MM.1S (cell line): ENCODE measurements around the gene ASMTL.

ENCODE experiments used
- DNase-seq: peaks from one replicate; pipeline ENCODE4 v3.0.0-alpha.2; 2015
- H2AFZ ChIP-seq: fragments of 300-600 bp; sonication (generic); 2 replicates; pipeline ENCODE4 v1.6.0; 2016; ENCODE audit warnings: antibody characterized with exemption, low read length
- H3F3A ChIP-seq: fragments of 300-600 bp; sonication (generic); 2 replicates; pipeline ENCODE4 v1.6.1; 2016; ENCODE audit warnings: mild to moderate bottlenecking, antibody characterized with exemption, low read length, moderate library complexity, mixed read lengths; ENCODE audit not compliant: insufficient read depth
- H3K27ac ChIP-seq: fragments of 300-600 bp; sonication (generic); 2 replicates; pipeline ENCODE4 v1.5.1; 2016; ENCODE audit warnings: mild to moderate bottlenecking, low read length
- H3K27me3 ChIP-seq: fragments of 300-600 bp; sonication (generic); replicated peaks from 2 replicates; pipeline ENCODE4 v1.6.0; 2016; ENCODE audit warnings: low read length; ENCODE audit not compliant: insufficient read depth
- H3K36me3 ChIP-seq: fragments of 300-600 bp; sonication (generic); replicated peaks from 2 replicates; pipeline ENCODE4 v1.6.1; 2016; ENCODE audit warnings: mild to moderate bottlenecking, low read length, mixed read lengths; ENCODE audit not compliant: insufficient read depth
- H3K4me1 ChIP-seq: fragments of 300-600 bp; sonication (generic); 2 replicates; pipeline ENCODE4 v1.6.1; 2016; ENCODE audit warnings: low read length, mixed read lengths
- H3K4me2 ChIP-seq: fragments of 300-600 bp; sonication (generic); 2 replicates; pipeline ENCODE4 v1.6.0; 2016; ENCODE audit warnings: low read depth, low read length
- H3K4me3 ChIP-seq: fragments of 300-600 bp; sonication (generic); 2 replicates; pipeline ENCODE4 v1.5.1; 2016; ENCODE audit warnings: low read length, mixed read lengths
- H3K79me2 ChIP-seq: fragments of 300-600 bp; sonication (generic); 2 replicates; pipeline ENCODE4 v1.6.1; 2016; ENCODE audit warnings: mixed run types, low read length, mixed read lengths
- H3K9ac ChIP-seq: fragments of 300-600 bp; sonication (generic); 2 replicates; pipeline ENCODE4 v1.6.1; 2016; ENCODE audit warnings: low read length, mixed read lengths
- H3K9me2 ChIP-seq: fragments of 300-600 bp; sonication (generic); replicated peaks from 2 replicates; pipeline ENCODE4 v1.6.1; 2016; ENCODE audit warnings: mild to moderate bottlenecking, low read length, mixed read lengths; ENCODE audit not compliant: insufficient read depth
- H3K9me3 ChIP-seq: fragments of 300-600 bp; sonication (generic); replicated peaks from 2 replicates; pipeline ENCODE4 v1.6.1; 2016; ENCODE audit warnings: mild to moderate bottlenecking, low read length, mixed read lengths; ENCODE audit not compliant: insufficient read depth
- H4K20me1 ChIP-seq: fragments of 300-600 bp; sonication (generic); 2 replicates; pipeline ENCODE4 v1.6.1; 2016; ENCODE audit warnings: mild to moderate bottlenecking, low read length, moderate library complexity, mixed read lengths; ENCODE audit not compliant: insufficient read depth
- EZH2 ChIP-seq: fragments of 300-600 bp; sonication (generic); optimal IDR thresholded peaks from 2 replicates; pipeline ENCODE3; 2017; ENCODE audit warnings: low read depth, mild to moderate bottlenecking, antibody characterized with exemption, low read length, mixed read lengths
- EZH2phosphoT487 ChIP-seq: fragments of 300-600 bp; sonication (generic); IDR thresholded peaks from 2 replicates; pipeline ENCODE4 v1.6.1; 2018; ENCODE audit warnings: antibody characterized with exemption, low read length
- TF ChIP-seq, protein P1 (sequence below): fragments of 300-600 bp; sonication (generic); IDR thresholded peaks from 2 replicates; pipeline ENCODE4 v1.5.1; 2016; ENCODE audit warnings: antibody characterized with exemption, low read length, mixed read lengths

Gene ASMTL

DNA sequence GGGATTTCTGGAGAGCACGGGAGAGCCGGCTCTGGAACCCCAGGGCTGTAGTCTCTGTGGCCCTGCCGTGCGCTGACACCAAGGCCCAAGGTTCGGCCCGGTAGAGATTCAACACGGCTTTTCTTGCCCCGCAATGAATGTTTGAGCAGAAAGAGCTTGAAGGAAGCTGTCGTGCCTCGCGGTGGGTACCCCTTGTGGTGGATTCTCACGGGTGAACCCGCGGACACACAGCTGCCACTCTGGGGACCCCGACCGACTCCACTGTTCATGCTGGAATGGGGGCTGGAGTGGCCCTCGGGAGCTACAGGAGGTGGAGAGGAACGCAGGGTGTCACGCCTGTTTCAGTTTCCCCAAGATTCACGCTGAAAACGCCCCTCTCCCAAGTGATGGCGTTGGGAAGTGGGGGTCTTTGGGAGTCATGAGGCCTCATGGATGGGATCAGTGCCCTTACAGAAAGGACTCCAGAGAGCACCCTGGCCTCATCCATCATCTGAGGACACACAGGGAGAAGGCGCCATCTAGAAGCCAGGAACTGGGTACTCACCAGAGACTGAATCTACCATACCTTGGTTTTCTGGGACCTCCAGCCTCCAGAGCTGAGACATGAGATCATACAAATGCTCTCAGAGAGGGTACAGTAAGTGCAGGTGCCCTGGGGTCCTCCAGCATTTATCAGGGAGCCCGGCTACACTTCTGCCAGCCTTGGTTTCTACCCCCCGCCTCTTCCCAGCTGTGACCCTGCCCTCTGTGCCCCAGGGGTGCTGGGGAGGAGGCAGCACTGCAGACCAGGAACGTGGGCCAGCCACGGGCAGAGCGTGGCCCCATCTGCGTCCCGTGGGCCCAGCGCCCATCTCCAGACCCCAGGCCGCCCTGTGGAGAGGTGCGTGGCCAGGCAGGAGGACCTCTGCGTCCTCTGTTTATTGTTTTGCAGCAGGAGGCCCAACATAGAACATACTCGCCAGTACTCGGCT, 67.2 kb downstream of the ASMTL start:
- Histone ChIP-seq H3F3A (peaks cover 18% of the 10 kb centered on the region), H3K27ac (no peak overlapping the region), H3K9me3 (no peaks in the 10 kb centered on the region), H3K4me3 (no peak overlapping the region), H3K4me2 (no peak overlapping the region), H3K79me2 (peaks cover 34% of the 10 kb centered on the region), H3K9me2 (no peaks in the 10 kb centered on the region), H4K20me1 (peaks cover 28% of the 10 kb centered on the region; the same call in 1 of the 2 replicates), H3K36me3 (peaks cover 10% of the 10 kb centered on the region), H3K9ac (no peak overlapping the region), H2AFZ (no peak overlapping the region), H3K27me3 (no peaks in the 10 kb centered on the region), H3K4me1 (no peaks in the 10 kb centered on the region)
- TF ChIP-seq EZH2phosphoT487 (no peak), EZH2 (no peak)
- TF ChIP-seq, protein P1, sequence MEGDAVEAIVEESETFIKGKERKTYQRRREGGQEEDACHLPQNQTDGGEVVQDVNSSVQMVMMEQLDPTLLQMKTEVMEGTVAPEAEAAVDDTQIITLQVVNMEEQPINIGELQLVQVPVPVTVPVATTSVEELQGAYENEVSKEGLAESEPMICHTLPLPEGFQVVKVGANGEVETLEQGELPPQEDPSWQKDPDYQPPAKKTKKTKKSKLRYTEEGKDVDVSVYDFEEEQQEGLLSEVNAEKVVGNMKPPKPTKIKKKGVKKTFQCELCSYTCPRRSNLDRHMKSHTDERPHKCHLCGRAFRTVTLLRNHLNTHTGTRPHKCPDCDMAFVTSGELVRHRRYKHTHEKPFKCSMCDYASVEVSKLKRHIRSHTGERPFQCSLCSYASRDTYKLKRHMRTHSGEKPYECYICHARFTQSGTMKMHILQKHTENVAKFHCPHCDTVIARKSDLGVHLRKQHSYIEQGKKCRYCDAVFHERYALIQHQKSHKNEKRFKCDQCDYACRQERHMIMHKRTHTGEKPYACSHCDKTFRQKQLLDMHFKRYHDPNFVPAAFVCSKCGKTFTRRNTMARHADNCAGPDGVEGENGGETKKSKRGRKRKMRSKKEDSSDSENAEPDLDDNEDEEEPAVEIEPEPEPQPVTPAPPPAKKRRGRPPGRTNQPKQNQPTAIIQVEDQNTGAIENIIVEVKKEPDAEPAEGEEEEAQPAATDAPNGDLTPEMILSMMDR = no peak
- no peak for DNase-seq

DNA sequence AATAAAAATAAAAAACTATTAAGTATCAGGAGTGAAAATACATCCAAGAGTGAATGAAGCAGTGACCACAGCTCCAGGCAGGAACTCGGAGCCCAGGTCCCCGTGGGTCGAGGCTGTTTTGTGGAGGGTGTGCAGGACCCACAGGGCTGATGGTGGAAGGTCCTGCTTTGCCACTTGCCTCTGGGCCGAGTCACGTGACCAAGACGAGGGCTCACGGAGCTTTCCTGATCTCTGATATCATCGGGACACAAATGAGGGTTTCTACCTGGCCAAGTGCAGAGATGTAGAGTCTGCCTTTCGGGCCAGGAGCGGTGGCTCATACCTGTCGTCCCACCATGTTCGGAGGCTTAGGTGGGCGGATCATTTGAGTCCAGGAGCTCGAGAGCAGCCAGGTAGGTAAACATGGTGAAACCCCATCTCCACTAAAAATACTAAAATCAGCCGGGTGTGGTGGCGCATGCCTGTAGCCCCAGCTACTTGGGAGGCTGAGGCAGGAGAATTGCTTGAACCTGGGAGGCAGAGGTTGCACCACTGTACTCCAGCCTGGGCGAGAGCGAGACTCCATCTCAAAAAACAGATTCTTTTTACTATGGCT, 68.0 kb downstream of the ASMTL start:
- TF ChIP-seq, protein P1 = no peak
- TF ChIP-seq EZH2 (no peak), EZH2phosphoT487 (no peak)
- Histone ChIP-seq H3K27me3 (no peaks in the 10 kb centered on the region), H3K36me3 (peaks cover 10% of the 10 kb centered on the region), H3K4me3 (no peak overlapping the region), H3K4me2 (no peak overlapping the region), H3K9me3 (no peaks in the 10 kb centered on the region), H3K9me2 (no peaks in the 10 kb centered on the region), H4K20me1 (peaks cover 20% of the 10 kb centered on the region; the same call in 1 of the 2 replicates), H3K27ac (no peak overlapping the region), H2AFZ (no peak overlapping the region), H3F3A (peaks cover 18% of the 10 kb centered on the region), H3K9ac (no peak overlapping the region), H3K79me2 (peaks cover 26% of the 10 kb centered on the region), H3K4me1 (no peaks in the 10 kb centered on the region)
- DNase-seq = no peak

DNA sequence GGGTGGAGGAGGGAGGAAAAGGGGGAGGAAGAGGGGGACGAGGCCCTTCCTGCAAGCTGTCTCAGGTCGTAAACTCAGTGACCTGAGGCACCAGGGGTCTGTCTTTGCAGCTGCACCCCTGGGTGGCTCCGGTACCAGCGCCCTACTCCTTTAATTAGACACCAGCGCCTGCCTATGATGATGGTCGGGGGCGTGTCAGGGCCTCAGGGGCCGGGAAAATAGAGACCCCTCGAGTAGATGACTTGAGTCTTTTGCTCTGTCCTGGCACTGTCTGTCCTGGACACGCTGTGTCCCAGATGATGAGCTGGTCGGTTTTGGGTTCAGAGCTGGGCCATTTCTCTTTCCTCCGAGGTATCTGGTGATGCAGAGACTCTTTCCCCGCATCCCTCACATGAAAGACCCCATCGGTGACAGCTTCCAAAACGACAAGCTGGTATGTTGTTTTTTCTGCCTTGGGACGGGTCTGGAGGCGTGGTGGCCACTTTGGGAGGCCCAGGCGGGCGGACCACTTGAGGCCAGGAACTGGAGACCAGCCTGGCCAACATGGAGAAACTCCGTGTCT, 72.0 kb downstream of the ASMTL start:
- Histone ChIP-seq H3K27ac (no peak overlapping the region), H3K36me3 (no peaks in the 10 kb centered on the region; the same call in 1 of the 2 replicates), H3K27me3 (no peaks in the 10 kb centered on the region), H3K4me3 (no peak overlapping the region), H3K4me1 (no peaks in the 10 kb centered on the region), H3F3A (peaks cover 8% of the 10 kb centered on the region; the same call in 1 of the 2 replicates), H2AFZ (no peak overlapping the region), H3K9me3 (no peaks in the 10 kb centered on the region), H3K9ac (no peak overlapping the region), H4K20me1 (no peaks in the 10 kb centered on the region), H3K9me2 (no peaks in the 10 kb centered on the region), H3K4me2 (no peak overlapping the region), H3K79me2 (no peaks in the 10 kb centered on the region)
- TF ChIP-seq, protein P1 = no peak
- no peak for TF ChIP-seq EZH2phosphoT487
- no peak for DNase-seq
